HepG2 (cell line): ENCODE measurements around the gene ARMH3. TPM values are rescaled to one million over a fixed set of nuclear protein-coding genes. Genes with fewer than 3 reads are reported as not detected.

Source experiments
- ATAC-seq: fragments of 200-7000 bp; cut with Tn5 transposase; 3 replicates; pipeline ENCODE4 v1.9.1; 2020; ENCODE audit warnings: mild to moderate bottlenecking, moderate library complexity
- BruUV-seq: library from RNA; stranded (reverse); fragments of 400-500 nt; replicated peaks from 2 replicates; lab custom pipeline; 2021; lab: Mats Ljungman, UMichigan
- CTCF ChIA-PET: fragments of 300-600 bp; formaldehyde crosslinking; extraction: SDS; loops from one replicate; lab custom pipeline; 2021; ENCODE audit warnings: low total read pairs, inconsistent platforms, low intra/inter-chr PET ratio; lab: Yijun Ruan, JAX
- POLR2A ChIA-PET: fragments of 350-600 bp; sonication (Branson Sonifier 250); formaldehyde crosslinking; loops from one replicate; lab custom pipeline; 2020; ENCODE audit warnings: antibody characterized with exemption, inconsistent platforms; lab: Yijun Ruan, JAX
- DNase-seq: peaks from one replicate; pipeline ENCODE4 v3.0.0-alpha.2; 2015; ENCODE audit warnings: low spot score
- FAIRE-seq: peaks from 3 replicates; lab custom pipeline; 2011; peaks lifted over from hg19 to GRCh38; lab: Jason Lieb, UNC
- H2AFZ ChIP-seq: one replicate; pipeline ENCODE4 v1.6.1; 2011; ENCODE audit warnings: low read length, inconsistent platforms
- H3K27ac ChIP-seq: fragments of 300-600 bp; 3 replicates; pipeline ENCODE4 v1.8.0; 2011; ENCODE audit warnings: mixed run types, mild to moderate bottlenecking, mixed read lengths, low read length, inconsistent platforms; ENCODE audit not compliant: insufficient read depth; ENCODE audit errors: extremely low read length
- H3K27me3 ChIP-seq, 2 experiments: fragments of 200-600 bp in 1 of 2; 2 replicates in 1 of 2; 3 replicates in 1 of 2; pipeline versions ENCODE4 v1.6.0 to v1.8.0; 2011; ENCODE audit warnings: low read length in 2 of 2, mild to moderate bottlenecking in 2 of 2, moderate library complexity in 2 of 2, inconsistent platforms in 1 of 2; ENCODE audit not compliant: insufficient read depth in 2 of 2, control insufficient read depth in 1 of 2
- H3K36me3 ChIP-seq, 2 experiments: fragments of 200-600 bp in 1 of 2; replicated peaks in 1 of 2; 2 replicates in 1 of 2; 3 replicates in 1 of 2; pipeline versions ENCODE4 v1.5.1 to v1.8.0; 2011; ENCODE audit warnings: low read length in 2 of 2, inconsistent platforms in 1 of 2; ENCODE audit not compliant: insufficient read depth in 2 of 2, control insufficient read depth in 1 of 2
- H3K4me1 ChIP-seq: 2 replicates; pipeline ENCODE4 v1.5.1; 2012; ENCODE audit warnings: low read length, inconsistent platforms; ENCODE audit not compliant: insufficient read depth
- H3K4me2 ChIP-seq: 2 replicates; pipeline ENCODE4 v1.6.0; 2011; ENCODE audit warnings: low read depth, low read length, inconsistent platforms
- H3K4me3 ChIP-seq, 3 experiments: fragments of 200-600 bp in 1 of 3; sonication (generic), shearing (Covaris generic) in 1 of 3; replicated peaks in 1 of 3; 2 replicates each; pipeline ENCODE4 v1.5.1; 2011 to 2016; ENCODE audit warnings: low read length in 3 of 3, inconsistent platforms in 2 of 3, low read depth in 2 of 3, mild to moderate bottlenecking in 2 of 3, control low read depth in 1 of 3, mixed read lengths in 1 of 3; ENCODE audit not compliant: insufficient read depth in 1 of 3
- H3K79me2 ChIP-seq: one replicate; pipeline ENCODE4 v1.6.1; 2011; ENCODE audit warnings: low read length, inconsistent platforms; ENCODE audit not compliant: insufficient read depth
- H3K9ac ChIP-seq: 2 replicates; pipeline ENCODE4 v1.6.0; 2011; ENCODE audit warnings: mild to moderate bottlenecking, low read depth, low read length, inconsistent platforms; ENCODE audit not compliant: insufficient read depth
- H3K9me3 ChIP-seq: 2 replicates; pipeline ENCODE4 v1.5.1; 2012; ENCODE audit warnings: mild to moderate bottlenecking, low read length
- H4K20me1 ChIP-seq: 2 replicates; pipeline ENCODE4 v1.6.0; 2011; ENCODE audit warnings: inconsistent platforms, mild to moderate bottlenecking, low read length, moderate library complexity; ENCODE audit not compliant: insufficient read depth
- MYNN ChIP-seq: sonication (generic); formaldehyde crosslinking; IDR thresholded peaks from 2 replicates; pipeline ENCODE4 v1.4.0; 2020; ENCODE audit warnings: mild to moderate bottlenecking, low read depth, missing genetic modification reagents
- PTBP1 ChIP-seq: fragments of 200-400 bp; formaldehyde crosslinking; IDR thresholded peaks from 2 replicates; pipeline ENCODE4 v1.6.1; 2018; ENCODE audit warnings: low read length, low read depth; ENCODE audit not compliant: poor library complexity, severe bottlenecking
- ZNF672 ChIP-seq: sonication (generic); formaldehyde crosslinking; IDR thresholded peaks from 2 replicates; pipeline ENCODE4 v1.8.1; 2022; ENCODE audit warnings: missing genetic modification reagents
- WGBS: methylation state at CpG from one replicate; pipeline ENCODE4 v1.1.6; 2017; ENCODE audit warnings: low lambda C conversion rate; 5-methylcytosine and 5-hydroxymethylcytosine counted together
- in situ Hi-C: cut with HindIII; loops from 2 replicates; pipeline ENCODE4 v1.10.0; 2017; ENCODE audit warnings: low pct_unique_long_range_greater_than_20kb; ENCODE audit not compliant: extremely low pct_ligation_motif_present
- intact Hi-C: fragments of 100-400 bp; cut with micrococcal nuclease; formaldehyde crosslinking; loops from one replicate; pipeline ENCODE4 v1.10.0; 2022; ENCODE audit not compliant: unreplicated experiment
- polyA plus RNA-seq, 8 experiments: library from polyadenylated mRNA; depleted of rRNA in 3 of 8; stranded (reverse) in 7 of 8; unstranded in 1 of 8; fragments of >200 nt; fragmentation: Illumina TruSeq in 4 of 8; extraction: Trizol in 4 of 8; gene quantifications; 2 replicates each; pipeline versions ENCODE4 v1.2.1 to v1.2.3, GENCODE V29; 2011 to 2016; ENCODE audit warnings: low read depth in 4 of 8, missing spikeins in 1 of 8, mixed read lengths in 1 of 8; ENCODE audit not compliant: insufficient read depth in 1 of 8
- total RNA-seq, 5 experiments: library from RNA; depleted of rRNA; stranded (reverse); fragments of >200 nt; fragmentation: Illumina TruSeq; extraction: Trizol; gene quantifications; 2 replicates each; pipeline ENCODE4 v1.2.3, GENCODE V29; 2016; ENCODE audit warnings: low read depth in 1 of 5
- TF ChIP-seq, protein P1 (sequence below): sonication (generic); formaldehyde crosslinking; IDR thresholded peaks from 2 replicates; pipeline ENCODE4 v1.8.0; 2022; ENCODE audit warnings: mild to moderate bottlenecking, missing genetic modification reagents, moderate library complexity
- TF ChIP-seq, protein P2 (sequence below): sonication (generic); formaldehyde crosslinking; IDR thresholded peaks from 2 replicates; pipeline ENCODE4 v1.9.0; 2022; ENCODE audit warnings: missing genetic modification reagents, mild to moderate bottlenecking, borderline replicate concordance
- TF ChIP-seq, protein P3 (sequence below): sonication (generic); formaldehyde crosslinking; conservative IDR thresholded peaks from 2 replicates; pipeline ENCODE4 v1.8.1; 2023; ENCODE audit warnings: missing genetic modification reagents
- TF ChIP-seq, protein P4 (sequence below): sonication (generic); formaldehyde crosslinking; IDR thresholded peaks from 2 replicates; pipeline ENCODE4 v1.5.1; 2020; ENCODE audit warnings: missing genetic modification reagents, mild to moderate bottlenecking, borderline replicate concordance
- TF ChIP-seq, protein P5 (sequence below): sonication (generic); formaldehyde crosslinking; IDR thresholded peaks from 2 replicates; pipeline ENCODE4 v1.4.0; 2020; ENCODE audit warnings: missing genetic modification reagents, mild to moderate bottlenecking, borderline replicate concordance
- TF ChIP-seq, protein P6 (sequence below): sonication (generic); formaldehyde crosslinking; IDR thresholded peaks from 2 replicates; pipeline ENCODE4 v1.9.0; 2021; ENCODE audit warnings: missing genetic modification reagents, mild to moderate bottlenecking, borderline replicate concordance

The ARMH3 gene
- total and polyA plus RNA-seq, 2 of the 13 experiments (the other 11 are each of a cell fraction or from before 2014, with no cell fraction given), result 8.4 to 16.9 TPM

DNA sequence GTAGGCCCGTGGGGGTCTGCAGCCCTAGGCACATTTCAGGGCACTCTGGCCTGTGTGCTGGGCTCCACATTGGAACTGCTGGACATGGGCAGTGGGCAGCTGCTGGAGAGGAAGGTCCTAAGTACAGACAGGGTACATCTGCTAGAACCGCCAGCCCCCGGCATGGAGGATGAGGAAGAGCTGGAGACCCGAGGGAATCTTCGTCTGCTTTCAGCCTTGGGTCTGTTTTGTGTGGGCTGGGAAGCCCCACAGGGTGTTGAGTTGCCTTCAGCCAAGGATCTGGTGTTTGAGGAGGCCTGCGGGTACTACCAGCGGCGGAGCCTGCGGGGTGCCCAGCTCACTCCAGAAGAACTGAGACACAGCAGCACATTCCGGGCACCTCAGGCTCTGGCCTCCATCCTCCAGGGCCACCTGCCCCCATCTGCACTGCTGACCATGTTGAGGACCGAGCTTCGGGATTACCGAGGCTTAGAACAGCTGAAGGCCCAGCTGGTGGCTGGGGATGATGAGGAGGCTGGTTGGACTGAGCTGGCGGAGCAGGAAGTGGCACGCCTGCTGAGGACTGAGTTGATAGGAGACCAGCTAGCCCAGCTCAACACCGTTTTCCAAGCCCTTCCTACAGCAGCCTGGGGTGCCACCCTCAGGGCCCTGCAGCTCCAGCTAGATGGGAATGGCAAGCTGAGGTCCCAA is 10.6 kb upstream of the ARMH3 start:
- Histone ChIP-seq H3K4me2 (peak overlapping the region; percentile 90), H3K4me3 (peak overlapping the region; percentile 91 to 93 (median 93)), H3K27me3 (no peaks in the 10 kb centered on the region), H3K9me3 (no peaks in the 10 kb centered on the region), H3K9ac (peak overlapping the region; percentile 94), H4K20me1 (no peaks in the 10 kb centered on the region; the same call in 1 of the 2 replicates), H2AFZ (no peak overlapping the region), H3K27ac (peak overlapping the region; percentile 80), H3K4me1 (peaks cover 29% of the 10 kb centered on the region), H3K79me2 (peaks cover 13% of the 10 kb centered on the region), H3K36me3 (peaks cover 0 to 3% of the 10 kb centered on the region in 2 experiments; a peak in 1 of 5 replicates)
- FAIRE-seq (no peak), ATAC-seq (no peak), DNase-seq (no peak)
- intact Hi-C loops, result loop anchor here (5.0 kb wide), 1 partner anchor 51 kb away; no protein-coding TSS in a partner anchor
- TSS peak; percentile 54 for BruUV-seq
- 77% methylated on average over 10 of the region's 16 CpGs for WGBS
- POLR2A ChIA-PET, result interaction anchor here (0.9 to 3.5 kb wide), 4 partner anchors 10 to 57 kb away, joined by 3 to 39 read pairs (median 3); partner anchors contain the start of gene ARMH3
- in situ Hi-C loops, result no loop called here
- CTCF ChIA-PET, result no interaction called here
- no peak for TF ChIP-seq PTBP1
- TF ChIP-seq, protein P1, sequence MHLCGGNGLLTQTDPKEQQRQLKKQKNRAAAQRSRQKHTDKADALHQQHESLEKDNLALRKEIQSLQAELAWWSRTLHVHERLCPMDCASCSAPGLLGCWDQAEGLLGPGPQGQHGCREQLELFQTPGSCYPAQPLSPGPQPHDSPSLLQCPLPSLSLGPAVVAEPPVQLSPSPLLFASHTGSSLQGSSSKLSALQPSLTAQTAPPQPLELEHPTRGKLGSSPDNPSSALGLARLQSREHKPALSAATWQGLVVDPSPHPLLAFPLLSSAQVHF (CRISPR knock-in tag), result 0 out of 2 replicates have a peak, but pooled peaks have one; percentile 4
- TF ChIP-seq, protein P2, sequence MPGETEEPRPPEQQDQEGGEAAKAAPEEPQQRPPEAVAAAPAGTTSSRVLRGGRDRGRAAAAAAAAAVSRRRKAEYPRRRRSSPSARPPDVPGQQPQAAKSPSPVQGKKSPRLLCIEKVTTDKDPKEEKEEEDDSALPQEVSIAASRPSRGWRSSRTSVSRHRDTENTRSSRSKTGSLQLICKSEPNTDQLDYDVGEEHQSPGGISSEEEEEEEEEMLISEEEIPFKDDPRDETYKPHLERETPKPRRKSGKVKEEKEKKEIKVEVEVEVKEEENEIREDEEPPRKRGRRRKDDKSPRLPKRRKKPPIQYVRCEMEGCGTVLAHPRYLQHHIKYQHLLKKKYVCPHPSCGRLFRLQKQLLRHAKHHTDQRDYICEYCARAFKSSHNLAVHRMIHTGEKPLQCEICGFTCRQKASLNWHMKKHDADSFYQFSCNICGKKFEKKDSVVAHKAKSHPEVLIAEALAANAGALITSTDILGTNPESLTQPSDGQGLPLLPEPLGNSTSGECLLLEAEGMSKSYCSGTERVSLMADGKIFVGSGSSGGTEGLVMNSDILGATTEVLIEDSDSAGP (CRISPR knock-in tag), result 0 out of 2 replicates have a peak, but pooled peaks have one; percentile 5
- TF ChIP-seq, protein P3, sequence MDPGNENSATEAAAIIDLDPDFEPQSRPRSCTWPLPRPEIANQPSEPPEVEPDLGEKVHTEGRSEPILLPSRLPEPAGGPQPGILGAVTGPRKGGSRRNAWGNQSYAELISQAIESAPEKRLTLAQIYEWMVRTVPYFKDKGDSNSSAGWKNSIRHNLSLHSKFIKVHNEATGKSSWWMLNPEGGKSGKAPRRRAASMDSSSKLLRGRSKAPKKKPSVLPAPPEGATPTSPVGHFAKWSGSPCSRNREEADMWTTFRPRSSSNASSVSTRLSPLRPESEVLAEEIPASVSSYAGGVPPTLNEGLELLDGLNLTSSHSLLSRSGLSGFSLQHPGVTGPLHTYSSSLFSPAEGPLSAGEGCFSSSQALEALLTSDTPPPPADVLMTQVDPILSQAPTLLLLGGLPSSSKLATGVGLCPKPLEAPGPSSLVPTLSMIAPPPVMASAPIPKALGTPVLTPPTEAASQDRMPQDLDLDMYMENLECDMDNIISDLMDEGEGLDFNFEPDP (CRISPR knock-in tag), result peak; percentile 81; the same call in 1 of the 2 replicates
- 0 out of 2 replicates have a peak, but pooled peaks have one; percentile 9 for TF ChIP-seq ZNF672 (CRISPR knock-in tag)
- TF ChIP-seq, protein P4, sequence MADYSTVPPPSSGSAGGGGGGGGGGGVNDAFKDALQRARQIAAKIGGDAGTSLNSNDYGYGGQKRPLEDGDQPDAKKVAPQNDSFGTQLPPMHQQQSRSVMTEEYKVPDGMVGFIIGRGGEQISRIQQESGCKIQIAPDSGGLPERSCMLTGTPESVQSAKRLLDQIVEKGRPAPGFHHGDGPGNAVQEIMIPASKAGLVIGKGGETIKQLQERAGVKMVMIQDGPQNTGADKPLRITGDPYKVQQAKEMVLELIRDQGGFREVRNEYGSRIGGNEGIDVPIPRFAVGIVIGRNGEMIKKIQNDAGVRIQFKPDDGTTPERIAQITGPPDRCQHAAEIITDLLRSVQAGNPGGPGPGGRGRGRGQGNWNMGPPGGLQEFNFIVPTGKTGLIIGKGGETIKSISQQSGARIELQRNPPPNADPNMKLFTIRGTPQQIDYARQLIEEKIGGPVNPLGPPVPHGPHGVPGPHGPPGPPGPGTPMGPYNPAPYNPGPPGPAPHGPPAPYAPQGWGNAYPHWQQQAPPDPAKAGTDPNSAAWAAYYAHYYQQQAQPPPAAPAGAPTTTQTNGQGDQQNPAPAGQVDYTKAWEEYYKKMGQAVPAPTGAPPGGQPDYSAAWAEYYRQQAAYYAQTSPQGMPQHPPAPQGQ (CRISPR knock-in tag), result no peak
- TF ChIP-seq, protein P5, sequence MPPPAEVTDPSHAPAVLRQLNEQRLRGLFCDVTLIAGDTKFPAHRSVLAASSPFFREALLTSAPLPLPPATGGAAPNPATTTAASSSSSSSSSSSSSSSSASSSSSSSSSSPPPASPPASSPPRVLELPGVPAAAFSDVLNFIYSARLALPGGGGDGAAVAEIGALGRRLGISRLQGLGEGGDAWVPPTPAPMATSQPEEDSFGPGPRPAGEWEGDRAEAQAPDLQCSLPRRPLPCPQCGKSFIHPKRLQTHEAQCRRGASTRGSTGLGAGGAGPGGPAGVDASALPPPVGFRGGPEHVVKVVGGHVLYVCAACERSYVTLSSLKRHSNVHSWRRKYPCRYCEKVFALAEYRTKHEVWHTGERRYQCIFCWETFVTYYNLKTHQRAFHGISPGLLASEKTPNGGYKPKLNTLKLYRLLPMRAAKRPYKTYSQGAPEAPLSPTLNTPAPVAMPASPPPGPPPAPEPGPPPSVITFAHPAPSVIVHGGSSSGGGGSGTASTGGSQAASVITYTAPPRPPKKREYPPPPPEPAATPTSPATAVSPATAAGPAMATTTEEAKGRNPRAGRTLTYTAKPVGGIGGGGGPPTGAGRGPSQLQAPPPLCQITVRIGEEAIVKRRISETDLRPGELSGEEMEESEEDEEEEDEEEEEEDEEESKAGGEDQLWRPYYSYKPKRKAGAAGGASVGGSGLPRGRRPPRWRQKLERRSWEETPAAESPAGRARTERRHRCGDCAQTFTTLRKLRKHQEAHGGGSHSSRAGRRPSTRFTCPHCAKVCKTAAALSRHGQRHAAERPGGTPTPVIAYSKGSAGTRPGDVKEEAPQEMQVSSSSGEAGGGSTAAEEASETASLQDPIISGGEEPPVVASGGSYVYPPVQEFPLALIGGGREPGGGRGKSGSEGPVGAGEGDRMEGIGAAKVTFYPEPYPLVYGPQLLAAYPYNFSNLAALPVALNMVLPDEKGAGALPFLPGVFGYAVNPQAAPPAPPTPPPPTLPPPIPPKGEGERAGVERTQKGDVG (CRISPR knock-in tag), result 0 out of 2 replicates have a peak, but pooled peaks have one; percentile 22
- TF ChIP-seq, protein P6, sequence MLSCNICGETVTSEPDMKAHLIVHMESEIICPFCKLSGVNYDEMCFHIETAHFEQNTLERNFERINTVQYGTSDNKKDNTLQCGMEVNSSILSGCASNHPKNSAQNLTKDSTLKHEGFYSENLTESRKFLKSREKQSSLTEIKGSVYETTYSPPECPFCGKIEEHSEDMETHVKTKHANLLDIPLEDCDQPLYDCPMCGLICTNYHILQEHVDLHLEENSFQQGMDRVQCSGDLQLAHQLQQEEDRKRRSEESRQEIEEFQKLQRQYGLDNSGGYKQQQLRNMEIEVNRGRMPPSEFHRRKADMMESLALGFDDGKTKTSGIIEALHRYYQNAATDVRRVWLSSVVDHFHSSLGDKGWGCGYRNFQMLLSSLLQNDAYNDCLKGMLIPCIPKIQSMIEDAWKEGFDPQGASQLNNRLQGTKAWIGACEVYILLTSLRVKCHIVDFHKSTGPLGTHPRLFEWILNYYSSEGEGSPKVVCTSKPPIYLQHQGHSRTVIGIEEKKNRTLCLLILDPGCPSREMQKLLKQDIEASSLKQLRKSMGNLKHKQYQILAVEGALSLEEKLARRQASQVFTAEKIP (CRISPR knock-in tag), result no peak
- TF ChIP-seq MYNN (CRISPR knock-in tag), result no peak
